GDM1 (cell line): ENCODE measurements around the gene AMY2B.
"Not testable (repeated sequence)": the region's sequence is repeated elsewhere in the genome, so short reads cannot be mapped to it uniquely, and the experiment has no call there.

Source experiments
- DNase-seq: peaks from one replicate; lab custom pipeline; 2025; lab: John Stamatoyannopoulos, UW

Gene AMY2B

GRCh38 chr1:103627436-103627835 is 56.0 kb downstream of the AMY2B start:
- DNase-seq, result not testable (repeated sequence)
